Measurements from ENCODE around the gene SEPTIN10.

- no peak for TF ChIP-seq CTCF (conservative IDR thresholded peaks at IDR 0.05; ENCODE audit: low read length)
- no peak for TF ChIP-seq EZH2phosphoT487 (IDR thresholded peaks at IDR 0.05; ENCODE audit: borderline replicate concordance)
These were observed 18.5 kb upstream of the SEPTIN10 start for GRCh38 chr2:109632158-109632789.

Data from Loucy (cell line).